ENCODE data around the gene ENTREP1. TPM values are rescaled to one million over a fixed set of nuclear protein-coding genes. Genes with fewer than 3 reads are reported as not detected.

Gene ENTREP1
- polyA plus RNA-seq, 1 of the 3 experiments (the other 2 are of a cell fraction), result not detected

GRCh38 chr9:69377291-69377690 lies 52.3 kb downstream of the ENTREP1 start:
- Histone ChIP-seq H3K9me3 (no peaks in the 10 kb centered on the region), H3K4me1 (ENCODE audit: control insufficient read depth in 1 of 2, insufficient read depth in 2 of 2, low read depth in 1 of 2, low read length in 1 of 2) (peaks cover 0 to 23% of the 10 kb centered on the region in 2 experiments; a peak in 3 of 4 replicates), H2AFZ (ENCODE audit: low read depth) (no peak overlapping the region), H3K4me2 (no peak overlapping the region), H3K9me2 (no peaks in the 10 kb centered on the region), H3F3A (replicated peaks; ENCODE audit: insufficient read depth) (peaks cover 8% of the 10 kb centered on the region), H4K20me1 (ENCODE audit: insufficient read depth) (no peaks in the 10 kb centered on the region), H3K9ac (no peak overlapping the region), H3K79me2 (ENCODE audit: insufficient read depth) (no peaks in the 10 kb centered on the region), H3K27me3 (ENCODE audit: insufficient read depth) (no peaks in the 10 kb centered on the region; the same call in 1 of the 2 replicates), H3K4me3 (ENCODE audit: low read depth in 2 of 2, low read length in 1 of 2) (no peak overlapping the region), H3K27ac (ENCODE audit: low read depth in 2 of 2, low read length in 1 of 2) (no peak overlapping the region), H3K36me3 (replicated peaks in 1 of 2; ENCODE audit: control insufficient read depth in 1 of 2, insufficient read depth in 2 of 2, low read length in 1 of 2) (no peaks in the 10 kb centered on the region)
- CTCF ChIA-PET, result interaction anchor here (1.0 kb wide), 1 partner anchor 13 kb away, joined by 3 read pairs; no protein-coding TSS in a partner anchor
- TF ChIP-seq TAF1 (IDR thresholded peaks at IDR 0.05; ENCODE audit: borderline replicate concordance, low read depth, low read length) (no peak), JUND (IDR thresholded peaks at IDR 0.05) (no peak), TEAD4 (IDR thresholded peaks at IDR 0.05; ENCODE audit: borderline replicate concordance, insufficient read depth) (no peak), CHD2 (IDR thresholded peaks at IDR 0.05; ENCODE audit: low read length, partially characterized antibody) (no peak), FOXM1 (IDR thresholded peaks at IDR 0.05; ENCODE audit: low read depth) (no peak), YY1 (IDR thresholded peaks at IDR 0.05; ENCODE audit: low read depth) (no peak), ELF1 (IDR thresholded peaks at IDR 0.05) (no peak), RCOR1 (IDR thresholded peaks at IDR 0.05; ENCODE audit: low read length) (no peak), EZH2phosphoT487 (IDR thresholded peaks at IDR 0.05; ENCODE audit: borderline replicate concordance, low read depth) (no peak), MEF2A (IDR thresholded peaks at IDR 0.05; ENCODE audit: borderline replicate concordance, low read depth) (no peak), EP300 (IDR thresholded peaks at IDR 0.05; ENCODE audit: borderline replicate concordance in 1 of 2, low read depth in 1 of 2, low read length in 1 of 2) (no peak), MXI1 (IDR thresholded peaks at IDR 0.05; ENCODE audit: low read depth, low read length) (no peak), RAD21 (IDR thresholded peaks at IDR 0.05; ENCODE audit: low read length) (no peak), SIN3A (IDR thresholded peaks at IDR 0.05; ENCODE audit: borderline replicate concordance, low read depth, low read length) (no peak), RXRA (IDR thresholded peaks at IDR 0.05; ENCODE audit: borderline replicate concordance, low read depth) (no peak), POLR2AphosphoS5 (IDR thresholded peaks at IDR 0.05; ENCODE audit: low read depth, low read length) (no peak), NRF1 (IDR thresholded peaks at IDR 0.05; ENCODE audit: low read depth, low read length) (no peak), GATA2 (CRISPR knock-in tag; IDR thresholded peaks at IDR 0.05) (no peak)
- no peak for DNase-seq
- 72% methylated on average over 13 of the region's 13 CpGs for WGBS (ENCODE audit: low lambda C conversion rate)
- POLR2A ChIA-PET, result no interaction called here

- H3K4me3 ChIP-seq (ENCODE audit: low read depth in 2 of 2, low read length in 1 of 2), result no peak overlapping the region
- H3K4me2 ChIP-seq, result no peak overlapping the region
- TF ChIP-seq, protein P1, sequence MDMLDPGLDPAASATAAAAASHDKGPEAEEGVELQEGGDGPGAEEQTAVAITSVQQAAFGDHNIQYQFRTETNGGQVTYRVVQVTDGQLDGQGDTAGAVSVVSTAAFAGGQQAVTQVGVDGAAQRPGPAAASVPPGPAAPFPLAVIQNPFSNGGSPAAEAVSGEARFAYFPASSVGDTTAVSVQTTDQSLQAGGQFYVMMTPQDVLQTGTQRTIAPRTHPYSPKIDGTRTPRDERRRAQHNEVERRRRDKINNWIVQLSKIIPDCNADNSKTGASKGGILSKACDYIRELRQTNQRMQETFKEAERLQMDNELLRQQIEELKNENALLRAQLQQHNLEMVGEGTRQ (IDR thresholded peaks at IDR 0.05; ENCODE audit: borderline replicate concordance, low read depth, low read length), result no peak
- TF ChIP-seq NFIC (IDR thresholded peaks at IDR 0.05; ENCODE audit: borderline replicate concordance) (no peak), EP300 (IDR thresholded peaks at IDR 0.05; ENCODE audit: borderline replicate concordance in 1 of 2, low read depth in 1 of 2, low read length in 1 of 2) (no peak), ELF1 (IDR thresholded peaks at IDR 0.05) (no peak), TEAD4 (IDR thresholded peaks at IDR 0.05; ENCODE audit: borderline replicate concordance, insufficient read depth) (no peak)
- no peak for DNase-seq
- POLR2A ChIA-PET, result no interaction called here
- no peaks in the 10 kb centered on the region for H3K9me3 ChIP-seq
- H3K9ac ChIP-seq, result no peak overlapping the region
- no peaks in the 10 kb centered on the region for H4K20me1 ChIP-seq (ENCODE audit: insufficient read depth)
- H3K9me2 ChIP-seq, result no peaks in the 10 kb centered on the region
- no peak overlapping the region for H2AFZ ChIP-seq (ENCODE audit: low read depth)
- no peaks in the 10 kb centered on the region for H3K36me3 ChIP-seq (replicated peaks in 1 of 2; ENCODE audit: control insufficient read depth in 1 of 2, insufficient read depth in 2 of 2, low read length in 1 of 2)
- CTCF ChIA-PET, result no interaction called here
- H3F3A ChIP-seq (replicated peaks; ENCODE audit: insufficient read depth), result peaks cover 8% of the 10 kb centered on the region
- no peak overlapping the region for H3K27ac ChIP-seq (ENCODE audit: low read depth in 2 of 2, low read length in 1 of 2)
- no peaks in the 10 kb centered on the region for H3K27me3 ChIP-seq (ENCODE audit: insufficient read depth)
- peaks cover 0 to 23% of the 10 kb centered on the region in 2 experiments; a peak in 3 of 4 replicates for H3K4me1 ChIP-seq (ENCODE audit: control insufficient read depth in 1 of 2, insufficient read depth in 2 of 2, low read depth in 1 of 2, low read length in 1 of 2)
- no peaks in the 10 kb centered on the region for H3K79me2 ChIP-seq (ENCODE audit: insufficient read depth)
- WGBS (ENCODE audit: low lambda C conversion rate), result 36% methylated on average over 2 of the region's 2 CpGs
These were observed 53.0 kb downstream of the ENTREP1 start for GRCh38 chr9:69377981-69378380.
